Natural killer cell (primary cell): ENCODE data around the gene PARD6G. TPM values are rescaled to one million over a fixed set of nuclear protein-coding genes. Genes with fewer than 3 reads are reported as not detected.

Source experiments
- ATAC-seq, 3 donors: fragments of 150-1000 bp in 2 of 3; fragments of 200-7000 bp in 1 of 3; cut with Tn5 transposase; 1 replicate in 1 of 3; 2 replicates in 2 of 3; pipeline ENCODE4 v1.10.0; 2021; ENCODE audit warnings: mild to moderate bottlenecking in 2 of 3, moderate library complexity in 2 of 3
- DNase-seq, 2 donors: peaks; one replicate each; pipeline versions ENCODE4 v3.0.0 to v3.0.0-alpha.2; 2013 to 2021; ENCODE audit warnings: mixed read lengths in 1 of 2
- H3K27ac ChIP-seq: one replicate; pipeline ENCODE4 v1.5.1; 2013; ENCODE audit warnings: mild to moderate bottlenecking, low read length
- H3K27me3 ChIP-seq: one replicate; pipeline ENCODE4 v1.6.1; 2013; ENCODE audit warnings: low read length; ENCODE audit not compliant: control insufficient read depth, insufficient read depth
- H3K36me3 ChIP-seq: one replicate; pipeline ENCODE4 v1.6.1; 2013; ENCODE audit warnings: low read length; ENCODE audit not compliant: control insufficient read depth, insufficient read depth
- H3K4me1 ChIP-seq: one replicate; pipeline ENCODE4 v1.6.1; 2013; ENCODE audit warnings: low read length; ENCODE audit not compliant: control insufficient read depth, insufficient read depth
- H3K4me3 ChIP-seq: one replicate; pipeline ENCODE4 v1.5.1; 2013; ENCODE audit warnings: low read length
- H3K9me3 ChIP-seq: one replicate; pipeline ENCODE4 v1.6.1; 2013; ENCODE audit warnings: low read length; ENCODE audit not compliant: control insufficient read depth, insufficient read depth
- H3K27ac Mint-ChIP-seq, 2 donors: one replicate each; pipeline ENCODE4 v1.8.0; 2022; ENCODE audit warnings: mild to moderate bottlenecking in 2 of 2, mixed read lengths in 2 of 2, moderate library complexity in 1 of 2
- H3K27me3 Mint-ChIP-seq, 2 donors: one replicate each; pipeline ENCODE4 v1.8.0; 2022; ENCODE audit warnings: low read depth in 2 of 2, mixed read lengths in 2 of 2
- H3K36me3 Mint-ChIP-seq: one replicate; pipeline ENCODE4 v1.8.0; 2022; ENCODE audit warnings: mixed read lengths
- H3K4me1 Mint-ChIP-seq, 2 donors: one replicate each; pipeline ENCODE4 v1.8.0; 2022; ENCODE audit warnings: mixed read lengths in 2 of 2
- H3K4me3 Mint-ChIP-seq: one replicate; pipeline ENCODE4 v1.8.0; 2022; ENCODE audit warnings: mild to moderate bottlenecking, moderate library complexity, mixed read lengths
- H3K9me3 Mint-ChIP-seq, 2 donors: one replicate each; pipeline ENCODE4 v1.8.0; 2022; ENCODE audit warnings: mixed read lengths in 2 of 2
- WGBS: methylation state at CpG from one replicate; pipeline ENCODE4 v1.1.7; 2013; ENCODE audit warnings: missing lambda C conversion rate; ENCODE audit not compliant: insufficient coverage; 5-methylcytosine and 5-hydroxymethylcytosine counted together
- intact Hi-C: fragments of 100-400 bp; cut with micrococcal nuclease; formaldehyde crosslinking; loops from one replicate; pipeline ENCODE4 v1.14.2; 2022
- total RNA-seq, 4 donors: library from RNA; stranded (reverse); fragments of 120-200 nt in 1 of 4; gene quantifications; one replicate each; pipeline versions ENCODE4 v1.2.3 to v1.2.4, GENCODE V29; 2013 to 2022
- TF ChIP-seq, protein P1 (sequence below): fragments of 200-600 bp; IDR thresholded peaks from one replicate; pipeline ENCODE4 v1.8.0; 2022; ENCODE audit warnings: antibody characterized with exemption

PARD6G gene
- total RNA-seq, 3 donors from 2014 or later (not counting 1 experiment from before 2014, with no cell fraction given), result not detected

DNA sequence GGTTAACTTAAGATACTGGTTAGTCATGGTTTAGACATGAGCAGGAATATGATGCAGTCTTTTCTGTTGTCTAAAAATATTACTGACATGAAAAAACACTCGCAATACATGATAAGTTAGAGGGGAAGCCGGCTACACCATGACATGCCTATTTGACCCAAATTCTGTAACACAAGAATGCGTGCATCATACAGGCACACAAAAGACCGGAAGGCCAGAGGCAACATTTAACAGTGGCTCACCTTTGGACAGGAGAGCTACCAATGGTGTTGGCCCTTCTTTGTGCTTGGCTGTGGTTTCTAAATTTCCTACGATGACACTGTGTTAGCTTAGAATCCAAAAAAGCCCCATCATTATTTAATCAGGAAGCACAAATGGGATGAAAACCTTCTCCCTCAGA is 4.1 kb downstream of the PARD6G start:
- H3K27me3 ChIP-seq, result peaks cover 8% of the 10 kb centered on the region
- intact Hi-C loops, result no loop called here
- H3K9me3 ChIP-seq, result no peaks in the 10 kb centered on the region
- Mint-ChIP-seq H3K36me3 (no peaks in the 10 kb centered on the region), H3K4me3 (no peak overlapping the region), H3K9me3 (no peaks in the 10 kb centered on the region), H3K27me3 (peaks cover 24 to 43% of the 10 kb centered on the region in 2 donors), H3K27ac (no peak overlapping the region), H3K4me1 (peaks cover 0 to 6% of the 10 kb centered on the region in 2 donors)
- ATAC-seq (no peak), DNase-seq (no peak)
- H3K27ac ChIP-seq, result no peak overlapping the region
- TF ChIP-seq, protein P1, sequence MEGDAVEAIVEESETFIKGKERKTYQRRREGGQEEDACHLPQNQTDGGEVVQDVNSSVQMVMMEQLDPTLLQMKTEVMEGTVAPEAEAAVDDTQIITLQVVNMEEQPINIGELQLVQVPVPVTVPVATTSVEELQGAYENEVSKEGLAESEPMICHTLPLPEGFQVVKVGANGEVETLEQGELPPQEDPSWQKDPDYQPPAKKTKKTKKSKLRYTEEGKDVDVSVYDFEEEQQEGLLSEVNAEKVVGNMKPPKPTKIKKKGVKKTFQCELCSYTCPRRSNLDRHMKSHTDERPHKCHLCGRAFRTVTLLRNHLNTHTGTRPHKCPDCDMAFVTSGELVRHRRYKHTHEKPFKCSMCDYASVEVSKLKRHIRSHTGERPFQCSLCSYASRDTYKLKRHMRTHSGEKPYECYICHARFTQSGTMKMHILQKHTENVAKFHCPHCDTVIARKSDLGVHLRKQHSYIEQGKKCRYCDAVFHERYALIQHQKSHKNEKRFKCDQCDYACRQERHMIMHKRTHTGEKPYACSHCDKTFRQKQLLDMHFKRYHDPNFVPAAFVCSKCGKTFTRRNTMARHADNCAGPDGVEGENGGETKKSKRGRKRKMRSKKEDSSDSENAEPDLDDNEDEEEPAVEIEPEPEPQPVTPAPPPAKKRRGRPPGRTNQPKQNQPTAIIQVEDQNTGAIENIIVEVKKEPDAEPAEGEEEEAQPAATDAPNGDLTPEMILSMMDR, result no peak
- H3K4me1 ChIP-seq, result peaks cover 7% of the 10 kb centered on the region
- no peak overlapping the region for H3K4me3 ChIP-seq
- H3K36me3 ChIP-seq, result no peaks in the 10 kb centered on the region
- 94% methylated on average over 5 of the region's 5 CpGs for WGBS

- Mint-ChIP-seq H3K36me3 (no peaks in the 10 kb centered on the region), H3K27ac (no peak overlapping the region), H3K27me3 (peaks cover 24 to 43% of the 10 kb centered on the region in 2 donors), H3K4me3 (no peak overlapping the region), H3K9me3 (no peaks in the 10 kb centered on the region), H3K4me1 (peaks cover 0 to 6% of the 10 kb centered on the region in 2 donors)
- no peaks in the 10 kb centered on the region for H3K36me3 ChIP-seq
- ATAC-seq (no peak), DNase-seq (no peak)
- TF ChIP-seq, protein P1, result no peak
- H3K4me3 ChIP-seq, result no peak overlapping the region
- 91% methylated on average over 7 of the region's 7 CpGs for WGBS
- intact Hi-C loops, result no loop called here
- peaks cover 8% of the 10 kb centered on the region for H3K27me3 ChIP-seq
- H3K27ac ChIP-seq, result no peak overlapping the region
- H3K4me1 ChIP-seq, result peaks cover 7% of the 10 kb centered on the region
- H3K9me3 ChIP-seq, result no peaks in the 10 kb centered on the region
Measured at GRCh38 chr18:80241919-80242777, 5.2 kb downstream of the PARD6G start.

- TF ChIP-seq, protein P1, result no peak
- intact Hi-C loops, result no loop called here
- H3K36me3 Mint-ChIP-seq, result no peaks in the 10 kb centered on the region
- no peak for DNase-seq
- no peaks in the 10 kb centered on the region for H3K4me1 Mint-ChIP-seq
- no peaks in the 10 kb centered on the region for H3K27me3 ChIP-seq
- H3K4me3 Mint-ChIP-seq, result no peak overlapping the region
- H3K27ac ChIP-seq, result no peak overlapping the region
- 85% methylated on average over 5 of the region's 5 CpGs for WGBS
- no peaks in the 10 kb centered on the region for H3K36me3 ChIP-seq
- no peak overlapping the region for H3K27ac Mint-ChIP-seq
- no peaks in the 10 kb centered on the region for H3K4me1 ChIP-seq
- H3K9me3 Mint-ChIP-seq, result no peaks in the 10 kb centered on the region
- H3K9me3 ChIP-seq, result no peaks in the 10 kb centered on the region
- no peak overlapping the region for H3K4me3 ChIP-seq
- peaks cover 11 to 43% of the 10 kb centered on the region in 2 donors for H3K27me3 Mint-ChIP-seq
- ATAC-seq, result no peak
Measured at GRCh38 chr18:80239830-80240229, 7.5 kb downstream of the PARD6G start.
